Left colon (tissue), 2 donors: ENCODE results near the gene MOGAT1. TPM values are rescaled to one million over a fixed set of nuclear protein-coding genes. Genes with fewer than 3 reads are reported as not detected.
A peak's percentile ranks its signal among the peaks of the same experiment; 100 is the strongest.

ENCODE experiments used
- ATAC-seq: fragments of 200-7000 bp; cut with Tn5 transposase; one replicate; pipeline ENCODE4 v1.9.1; 2020; ENCODE audit warnings: mild to moderate bottlenecking, moderate library complexity
- DNase-seq, 2 donors: peaks; one replicate each; pipeline ENCODE4 v3.0.0-alpha.2; 2020
- intact Hi-C, 2 donors: fragments of 100-400 bp; cut with DNase I in 1 of 2; cut with micrococcal nuclease in 1 of 2; formaldehyde crosslinking; loops; one replicate each; pipeline versions ENCODE4 v1.11.2 to v1.14.0; 2022; cut with DNase I, micrococcal nuclease
- long read RNA-seq: library from polyadenylated mRNA; unstranded; transcript quantifications from one replicate; pipeline ENCODE4 v2.0.0, GENCODE V29; 2021
- total RNA-seq, 2 donors: library from RNA; stranded (reverse); fragmentation: NEBNext Ultra II Directional; extraction: Animal tissue kit (Norgen Biotek cat#: 25700); gene quantifications; one replicate each; pipeline ENCODE4 v1.2.1, GENCODE V29; 2021
- donor health status: DM: no; HTN: no; CAD: no.
- donor health status: DM: yes; HTN: yes; CAD: no.

MOGAT1 gene
- under 1 TPM in 1 of 2 donors, not detected in 1; 0.25 TPM for total RNA-seq
- long read RNA-seq = 0 reads

- ATAC-seq (peak; percentile 86), DNase-seq (peak; percentile 30 to 49)
- intact Hi-C loops = no loop called here
These were observed at the start of gene MOGAT1 for GRCh38 chr2:222671259-222672067. TSS of gene MOGAT1 (plus strand) at chr2:222671658. CDS start at chr2:222671786, 128 bp downstream.

GRCh38 chr2:222621893-222622292 is 49.6 kb upstream of the MOGAT1 start:
- DNase-seq = no peak
- intact Hi-C loops = no loop called here
- no peak for ATAC-seq

- intact Hi-C loops = no loop called here
- ATAC-seq = no peak
These were observed 48.5 kb upstream of the MOGAT1 start for GRCh38 chr2:222622910-222623309.

GRCh38 chr2:222623756-222624309 is 47.6 kb upstream of the MOGAT1 start:
- no peak for ATAC-seq
- no peak for DNase-seq
- intact Hi-C loops = no loop called here

More at GRCh38 chr2:222622910-222623309, 48.5 kb upstream of the MOGAT1 start:
- no peak for DNase-seq

GRCh38 chr2:222627764-222628163 is 43.7 kb upstream of the MOGAT1 start:
- intact Hi-C loops = no loop called here
- DNase-seq (no peak), ATAC-seq (no peak)

- ATAC-seq (no peak), DNase-seq (no peak)
- intact Hi-C loops = no loop called here
These were observed 36.2 kb upstream of the MOGAT1 start for GRCh38 chr2:222635295-222635694.

- peak; percentile 34 to 52 for DNase-seq
- intact Hi-C loops = no loop called here
These were observed 34.4 kb upstream of the MOGAT1 start for GRCh38 chr2:222637067-222637466.

GRCh38 chr2:222641336-222641735 is 30.1 kb upstream of the MOGAT1 start:
- intact Hi-C loops = no loop called here
- ATAC-seq = no peak
- no peak for DNase-seq

More at GRCh38 chr2:222637067-222637466, 34.4 kb upstream of the MOGAT1 start:
- ATAC-seq = peak; percentile 100

GRCh38 chr2:222643134-222643533 is 28.3 kb upstream of the MOGAT1 start:
- no peak for DNase-seq
- no peak for ATAC-seq
- intact Hi-C loops = no loop called here

GRCh38 chr2:222646008-222646407 is 25.4 kb upstream of the MOGAT1 start:
- ATAC-seq = peak; percentile 66
- no peak for DNase-seq
- intact Hi-C loops = no loop called here

GRCh38 chr2:222649801-222650200 is 21.7 kb upstream of the MOGAT1 start:
- intact Hi-C loops = no loop called here
- DNase-seq (no peak), ATAC-seq (peak; percentile 63)

GRCh38 chr2:222651718-222652418 is 19.6 kb upstream of the MOGAT1 start:
- no peak for DNase-seq
- intact Hi-C loops = no loop called here
- no peak for ATAC-seq

- ATAC-seq = peak; percentile 61
- peak; percentile 16 to 51 for DNase-seq
- intact Hi-C loops = no loop called here
These were observed 18.8 kb upstream of the MOGAT1 start for GRCh38 chr2:222652491-222653255.

GRCh38 chr2:222653280-222653679 is 18.2 kb upstream of the MOGAT1 start:
- intact Hi-C loops = no loop called here
- ATAC-seq = no peak
- DNase-seq = no peak

GRCh38 chr2:222655787-222656525 is 15.5 kb upstream of the MOGAT1 start, which contains the start of gene FARSB:
TSS of gene FARSB (minus strand) at chr2:222656092. CDS start at chr2:222656073, 19 bp downstream.
- ATAC-seq = peak; percentile 87
- peak; percentile 96 to 97 for DNase-seq
- intact Hi-C loops = no loop called here

- DNase-seq (peak in 1 of 2 donors; percentile 14), ATAC-seq (peak; percentile 1)
- intact Hi-C loops = no loop called here
These were observed 14.7 kb upstream of the MOGAT1 start for GRCh38 chr2:222656526-222657446.

GRCh38 chr2:222663479-222663878 is 8.0 kb upstream of the MOGAT1 start:
- DNase-seq = no peak
- intact Hi-C loops = no loop called here
- peak; percentile 61 for ATAC-seq
